OCI-LY1 (cell line): Measurements from ENCODE around the gene CXXC5.

ENCODE experiments used
- H2AFZ ChIP-seq: fragments of 200-600 bp; sonication (generic), shearing (Covaris generic); 2 replicates; pipeline ENCODE4 v1.6.0; 2014; ENCODE audit warnings: antibody characterized with exemption, mild to moderate bottlenecking, low read length
- H3F3A ChIP-seq: fragments of 200-600 bp; sonication (generic), shearing (Covaris generic); 2 replicates; pipeline ENCODE4 v1.6.0; 2014; ENCODE audit warnings: mild to moderate bottlenecking, antibody characterized with exemption, low read length, moderate library complexity; ENCODE audit not compliant: insufficient read depth
- H3K27ac ChIP-seq: fragments of 200-600 bp; sonication (generic); 2 replicates; pipeline ENCODE4 v1.5.1; 2014; ENCODE audit warnings: low read length, mixed run types, mild to moderate bottlenecking, low read depth; ENCODE audit not compliant: poor library complexity, severe bottlenecking
- H3K27me3 ChIP-seq: fragments of 200-600 bp; sonication (generic); 2 replicates; pipeline ENCODE4 v1.6.0; 2014; ENCODE audit warnings: antibody characterized with exemption, mild to moderate bottlenecking, low read length, moderate library complexity; ENCODE audit not compliant: insufficient read depth
- H3K36me3 ChIP-seq: fragments of 200-600 bp; sonication (generic); 2 replicates; pipeline ENCODE4 v1.6.1; 2014; ENCODE audit warnings: mild to moderate bottlenecking, antibody characterized with exemption, low read length, moderate library complexity, mixed read lengths; ENCODE audit not compliant: insufficient read depth
- H3K4me1 ChIP-seq: fragments of 200-600 bp; sonication (generic); 2 replicates; pipeline ENCODE4 v1.5.1; 2014; ENCODE audit warnings: mild to moderate bottlenecking, low read length, moderate library complexity; ENCODE audit not compliant: insufficient read depth, severe bottlenecking
- H3K4me2 ChIP-seq: fragments of 200-600 bp; sonication (generic), shearing (Covaris generic); 2 replicates; pipeline ENCODE4 v1.6.1; 2014; ENCODE audit warnings: low read length
- H3K4me3 ChIP-seq: fragments of 200-600 bp; sonication (generic); 2 replicates; pipeline ENCODE4 v1.5.1; 2014; ENCODE audit warnings: low read length, low read depth, mild to moderate bottlenecking, mixed read lengths; ENCODE audit not compliant: poor library complexity, severe bottlenecking
- H3K79me2 ChIP-seq: fragments of 200-600 bp; shearing (Covaris generic); 2 replicates; pipeline ENCODE4 v1.6.1; 2016; ENCODE audit warnings: mixed run types, low read length, mixed read lengths; ENCODE audit not compliant: insufficient read depth
- H3K9ac ChIP-seq: fragments of 200-600 bp; sonication (generic), shearing (Covaris generic); 2 replicates; pipeline ENCODE4 v1.6.1; 2014; ENCODE audit warnings: mild to moderate bottlenecking, low read length, mixed read lengths
- H3K9me2 ChIP-seq: fragments of 200-600 bp; sonication (generic), shearing (Covaris generic); 2 replicates; pipeline ENCODE4 v1.6.1; 2014; ENCODE audit warnings: low read depth, mild to moderate bottlenecking, low read length, mixed read lengths
- H3K9me3 ChIP-seq: fragments of 200-600 bp; shearing (Covaris generic); 2 replicates; pipeline ENCODE4 v1.6.1; 2014; ENCODE audit warnings: low read length, mixed read lengths
- H4K20me1 ChIP-seq: fragments of 200-600 bp; sonication (generic), shearing (Covaris generic); 2 replicates; pipeline ENCODE4 v1.6.0; 2016; ENCODE audit warnings: mild to moderate bottlenecking, low read length; ENCODE audit not compliant: insufficient read depth
- EZH2 ChIP-seq: fragments of 200-600 bp; sonication (generic), shearing (Covaris generic); IDR thresholded peaks from 2 replicates; pipeline ENCODE4 v1.8.0; 2017; ENCODE audit warnings: borderline replicate concordance, mixed run types, mild to moderate bottlenecking, antibody characterized with exemption, low read length, moderate library complexity, mixed read lengths
- TF ChIP-seq, protein P1 (sequence below): fragments of 200-600 bp; sonication (generic), shearing (Covaris generic); IDR thresholded peaks from 2 replicates; pipeline ENCODE4 v1.5.1; 2017; ENCODE audit warnings: mild to moderate bottlenecking, antibody characterized with exemption, low read length, moderate library complexity, mixed read lengths

Gene CXXC5

DNA sequence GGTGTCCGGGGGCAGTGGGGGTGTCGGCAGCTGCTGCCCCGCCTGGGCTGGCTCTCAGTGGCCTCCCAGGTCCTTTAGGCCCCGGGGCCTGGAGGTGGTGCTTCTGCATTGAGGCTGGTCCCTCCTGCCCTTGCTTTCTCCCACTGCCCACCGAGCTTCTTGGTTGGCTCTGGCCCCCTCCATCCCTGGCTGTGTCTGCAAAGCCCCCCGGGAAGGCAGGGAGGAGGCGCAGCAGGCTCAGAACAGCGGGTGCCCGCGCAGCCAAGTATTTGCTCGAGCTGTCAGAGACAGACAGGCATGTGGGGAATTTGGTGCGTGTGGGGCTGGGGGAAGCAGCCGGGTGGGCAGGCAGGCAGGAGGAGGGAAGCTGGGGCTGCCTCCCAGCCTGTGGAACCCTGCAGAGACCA is 11.5 kb downstream of the CXXC5 start:
- Histone ChIP-seq H3K9ac (peak overlapping the region; percentile 19; the same call in 1 of the 2 replicates), H3K9me3 (no peaks in the 10 kb centered on the region), H3K4me2 (peak overlapping the region; percentile 62), H3K36me3 (no peaks in the 10 kb centered on the region), H3K9me2 (no peaks in the 10 kb centered on the region), H3K4me3 (peak overlapping the region; percentile 27), H3F3A (no peaks in the 10 kb centered on the region), H3K4me1 (peaks cover 98% of the 10 kb centered on the region), H4K20me1 (no peaks in the 10 kb centered on the region), H3K79me2 (peaks cover 51% of the 10 kb centered on the region), H2AFZ (no peak overlapping the region), H3K27me3 (no peaks in the 10 kb centered on the region), H3K27ac (peak overlapping the region; percentile 62)
- no peak for TF ChIP-seq EZH2
- TF ChIP-seq, protein P1, sequence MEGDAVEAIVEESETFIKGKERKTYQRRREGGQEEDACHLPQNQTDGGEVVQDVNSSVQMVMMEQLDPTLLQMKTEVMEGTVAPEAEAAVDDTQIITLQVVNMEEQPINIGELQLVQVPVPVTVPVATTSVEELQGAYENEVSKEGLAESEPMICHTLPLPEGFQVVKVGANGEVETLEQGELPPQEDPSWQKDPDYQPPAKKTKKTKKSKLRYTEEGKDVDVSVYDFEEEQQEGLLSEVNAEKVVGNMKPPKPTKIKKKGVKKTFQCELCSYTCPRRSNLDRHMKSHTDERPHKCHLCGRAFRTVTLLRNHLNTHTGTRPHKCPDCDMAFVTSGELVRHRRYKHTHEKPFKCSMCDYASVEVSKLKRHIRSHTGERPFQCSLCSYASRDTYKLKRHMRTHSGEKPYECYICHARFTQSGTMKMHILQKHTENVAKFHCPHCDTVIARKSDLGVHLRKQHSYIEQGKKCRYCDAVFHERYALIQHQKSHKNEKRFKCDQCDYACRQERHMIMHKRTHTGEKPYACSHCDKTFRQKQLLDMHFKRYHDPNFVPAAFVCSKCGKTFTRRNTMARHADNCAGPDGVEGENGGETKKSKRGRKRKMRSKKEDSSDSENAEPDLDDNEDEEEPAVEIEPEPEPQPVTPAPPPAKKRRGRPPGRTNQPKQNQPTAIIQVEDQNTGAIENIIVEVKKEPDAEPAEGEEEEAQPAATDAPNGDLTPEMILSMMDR, result no peak

DNA sequence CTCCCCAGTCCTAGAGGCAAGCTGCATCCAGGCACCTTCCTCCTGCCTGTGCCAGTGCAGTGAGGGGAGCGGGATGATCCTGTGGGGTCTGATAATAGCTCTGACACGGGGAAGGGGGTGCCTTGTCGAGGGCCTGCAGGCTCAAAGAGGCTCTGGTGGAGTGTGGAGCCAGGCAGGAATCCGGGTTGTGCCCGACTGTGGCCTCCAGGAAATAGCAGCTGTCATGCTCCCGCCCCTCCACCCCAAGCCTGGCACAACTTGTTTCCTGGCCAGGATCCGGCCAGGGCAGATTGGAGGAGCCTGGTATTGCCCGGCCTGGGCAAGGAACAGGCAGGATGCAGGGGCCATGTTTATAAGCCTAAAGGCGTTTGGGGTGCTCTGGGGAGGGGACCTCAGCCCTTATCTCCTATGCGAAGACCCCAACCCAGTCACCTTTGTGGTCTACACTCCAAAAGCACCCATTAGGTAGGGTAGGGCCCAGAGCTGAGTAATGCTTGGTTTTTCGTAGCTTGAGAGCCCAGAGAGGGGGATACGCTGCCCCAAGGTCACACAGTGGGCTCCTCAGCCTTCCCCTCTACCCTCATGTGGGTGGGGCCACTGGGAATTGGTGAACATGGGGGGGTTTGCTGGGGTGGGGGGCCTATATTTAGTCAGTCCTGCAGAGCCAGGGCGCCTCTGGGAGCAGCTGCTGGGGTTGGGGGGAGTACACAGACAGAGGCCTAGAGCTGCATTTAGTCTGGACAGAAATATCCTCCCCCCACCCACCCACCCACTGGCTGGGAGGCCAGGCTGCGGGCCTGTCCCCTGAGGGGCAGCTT is 12.2 kb downstream of the CXXC5 start:
- peak overlapping the region; percentile 27 for H3K4me3 ChIP-seq
- peak overlapping the region; percentile 7; the same call in 1 of the 2 replicates for H3K9ac ChIP-seq
- no peaks in the 10 kb centered on the region for H3K9me2 ChIP-seq
- no peaks in the 10 kb centered on the region for H4K20me1 ChIP-seq
- H3K27ac ChIP-seq, result peak overlapping the region; percentile 97
- H3K27me3 ChIP-seq, result no peaks in the 10 kb centered on the region
- H3K4me2 ChIP-seq, result peak overlapping the region; percentile 62
- peaks cover 45% of the 10 kb centered on the region for H3K79me2 ChIP-seq
- no peak overlapping the region for H2AFZ ChIP-seq
- no peaks in the 10 kb centered on the region for H3F3A ChIP-seq
- TF ChIP-seq, protein P1, result no peak
- no peak for TF ChIP-seq EZH2
- no peaks in the 10 kb centered on the region for H3K9me3 ChIP-seq
- H3K4me1 ChIP-seq, result peaks cover 98% of the 10 kb centered on the region
- peaks cover 2% of the 10 kb centered on the region; the same call in 1 of the 2 replicates for H3K36me3 ChIP-seq

DNA sequence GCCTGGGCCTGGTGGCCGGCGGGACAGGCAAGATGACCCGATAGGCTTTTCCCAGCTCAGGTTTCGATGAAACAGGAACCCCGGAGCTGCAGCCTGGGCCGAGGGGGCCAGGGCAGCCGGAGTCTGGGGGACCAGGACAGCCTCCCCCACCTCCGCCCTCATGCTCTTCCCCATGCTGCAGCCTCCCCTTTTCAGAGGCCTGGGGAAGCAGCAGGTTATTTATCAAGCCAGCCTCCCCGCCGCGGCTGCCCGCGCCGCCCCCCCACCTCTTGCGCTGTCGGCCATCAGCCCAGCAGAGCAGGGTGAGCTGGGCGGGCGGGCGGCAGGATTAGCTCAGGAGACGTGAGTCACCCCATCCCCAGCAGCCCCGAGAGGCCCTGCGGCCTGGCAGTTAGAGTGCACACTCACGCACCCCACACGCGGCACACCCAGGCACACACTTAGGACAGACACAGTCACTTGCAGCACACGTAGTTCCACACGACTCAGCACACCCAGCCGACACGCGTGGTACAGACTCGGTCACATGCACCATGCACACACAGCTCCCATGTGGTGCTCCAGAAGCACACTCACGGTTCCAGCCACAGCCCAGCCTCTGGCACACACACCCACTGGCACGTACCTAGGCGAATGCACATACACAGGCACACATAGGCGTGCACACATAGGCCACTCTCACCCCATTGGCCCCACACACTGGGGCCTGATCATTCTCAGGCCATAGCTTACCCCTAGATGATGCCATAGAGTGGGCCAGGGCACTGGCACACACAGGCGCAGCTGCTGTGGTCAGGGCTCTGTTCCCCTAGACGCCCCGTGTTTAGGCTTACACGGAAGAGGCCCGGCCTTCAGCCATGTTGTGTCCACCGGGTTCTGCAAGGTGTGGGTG is 13.0 kb downstream of the CXXC5 start:
- Histone ChIP-seq H3K36me3 (peaks cover 9% of the 10 kb centered on the region; the same call in 1 of the 2 replicates), H3F3A (no peaks in the 10 kb centered on the region), H2AFZ (no peak overlapping the region), H3K4me3 (peak overlapping the region; percentile 0), H4K20me1 (no peaks in the 10 kb centered on the region), H3K9ac (peak overlapping the region; percentile 28; the same call in 1 of the 2 replicates), H3K27ac (peak overlapping the region; percentile 97), H3K79me2 (peaks cover 36% of the 10 kb centered on the region), H3K4me2 (peak overlapping the region; percentile 49), H3K4me1 (peaks cover 98% of the 10 kb centered on the region), H3K27me3 (no peaks in the 10 kb centered on the region), H3K9me3 (no peaks in the 10 kb centered on the region), H3K9me2 (no peaks in the 10 kb centered on the region)
- no peak for TF ChIP-seq EZH2
- TF ChIP-seq, protein P1, result no peak
